K562 (cell line): ENCODE measurements around the gene TBC1D5. TPM values are rescaled to one million over a fixed set of nuclear protein-coding genes. Genes with fewer than 3 reads are reported as not detected.

Source experiments
- ATAC-seq: fragments of 200-7000 bp; cut with Tn5 transposase; 3 replicates; pipeline ENCODE4 v1.9.1; 2020; ENCODE audit warnings: moderate library complexity
- BruUV-seq: library from RNA; stranded (reverse); fragments of 400-500 nt; replicated peaks from 2 replicates; lab custom pipeline; 2021; lab: Mats Ljungman, UMichigan
- CTCF ChIA-PET: fragments of 300-600 bp; formaldehyde crosslinking; extraction: SDS; loops from one replicate; lab custom pipeline; 2021; ENCODE audit warnings: low intra/inter-chr PET ratio; lab: Yijun Ruan, JAX
- POLR2A ChIA-PET: fragments of 300-600, 350-650 bp; sonication (Branson Sonifier 250); formaldehyde crosslinking; extraction: SDS; loops from one replicate; lab custom pipeline; 2021; ENCODE audit warnings: antibody characterized with exemption, inconsistent platforms; lab: Yijun Ruan, JAX
- DNase-seq, 4 experiments: peaks; one replicate each; pipeline versions ENCODE4 v3.0.0 to v3.0.0-alpha.2; 2011 to 2018; ENCODE audit warnings: low spot score in 3 of 4, mixed read lengths in 3 of 4; ENCODE audit errors: extremely low read depth in 1 of 4
- FAIRE-seq: peaks from 2 replicates; lab custom pipeline; 2011; peaks lifted over from hg19 to GRCh38; lab: Jason Lieb, UNC
- H2AFZ ChIP-seq: 2 replicates; pipeline ENCODE4 v1.6.0; 2011; ENCODE audit warnings: low read depth, low read length, control low read depth, inconsistent platforms
- H3K27ac ChIP-seq: fragments of 200-600 bp; 3 replicates; pipeline ENCODE4 v1.8.0; 2011; ENCODE audit warnings: low read depth, mild to moderate bottlenecking, control low read depth, inconsistent platforms, low read length, moderate library complexity, mixed read lengths; ENCODE audit errors: extremely low read depth
- H3K27me3 ChIP-seq, 2 experiments: fragments of 300-600 bp in 1 of 2; 2 replicates in 1 of 2; 3 replicates in 1 of 2; pipeline versions ENCODE4 v1.6.0 to v1.8.0; 2011; ENCODE audit warnings: inconsistent platforms in 2 of 2, low read length in 2 of 2, mild to moderate bottlenecking in 1 of 2, mixed read lengths in 1 of 2, moderate library complexity in 1 of 2; ENCODE audit not compliant: control insufficient read depth in 2 of 2, insufficient read depth in 2 of 2
- H3K36me3 ChIP-seq: fragments of 300-600 bp; 3 replicates; pipeline ENCODE4 v1.8.0; 2011; ENCODE audit warnings: mild to moderate bottlenecking, low read length, inconsistent platforms; ENCODE audit not compliant: control insufficient read depth, insufficient read depth
- H3K4me1 ChIP-seq, 2 experiments: fragments of 200-600 bp in 1 of 2; replicated peaks in 1 of 2; 2 replicates in 1 of 2; 3 replicates in 1 of 2; pipeline versions ENCODE4 v1.5.1 to v1.8.0; 2011; ENCODE audit warnings: inconsistent platforms in 2 of 2, low read length in 2 of 2, mild to moderate bottlenecking in 1 of 2, mixed read lengths in 1 of 2, moderate library complexity in 1 of 2; ENCODE audit not compliant: control insufficient read depth in 2 of 2, insufficient read depth in 2 of 2
- H3K4me2 ChIP-seq: 2 replicates; pipeline ENCODE4 v1.6.1; 2011; ENCODE audit warnings: low read length, control low read depth, inconsistent platforms, mixed read lengths; ENCODE audit not compliant: insufficient read depth
- H3K4me3 ChIP-seq: fragments of 200-600 bp; sonication (generic), shearing (Covaris generic); 2 replicates; pipeline ENCODE4 v1.5.1; 2016; ENCODE audit warnings: control low read depth, inconsistent platforms
- H3K79me2 ChIP-seq: fragments of 200-600 bp; 3 replicates; pipeline ENCODE4 v1.8.0; 2011; ENCODE audit warnings: low read length, inconsistent platforms; ENCODE audit not compliant: control insufficient read depth, insufficient read depth
- H3K9ac ChIP-seq, 2 experiments: 2 replicates each; pipeline versions ENCODE4 v1.6.0 to v1.6.1; 2011; ENCODE audit warnings: low read depth in 2 of 2, low read length in 2 of 2, control low read depth in 1 of 2, inconsistent platforms in 1 of 2, mild to moderate bottlenecking in 1 of 2, mixed read lengths in 1 of 2; ENCODE audit not compliant: insufficient read depth in 1 of 2
- H3K9me1 ChIP-seq: one replicate; pipeline ENCODE4 v1.6.0; 2011; ENCODE audit warnings: inconsistent platforms, mild to moderate bottlenecking, low read length, moderate library complexity; ENCODE audit not compliant: control insufficient read depth, insufficient read depth
- H3K9me3 ChIP-seq: replicated peaks from 2 replicates; pipeline ENCODE4 v1.5.1; 2011; ENCODE audit warnings: low read depth, low read length, inconsistent platforms; ENCODE audit not compliant: control insufficient read depth, insufficient read depth
- H4K20me1 ChIP-seq: replicated peaks from 2 replicates; pipeline ENCODE4 v1.6.1; 2011; ENCODE audit warnings: low read length, inconsistent platforms, mixed read lengths; ENCODE audit not compliant: control insufficient read depth, insufficient read depth
- E2F5 ChIP-seq: sonication (generic); formaldehyde crosslinking; IDR thresholded peaks from 2 replicates; pipeline ENCODE4 v1.8.0; 2022; ENCODE audit warnings: mild to moderate bottlenecking, missing genetic modification reagents
- GATA2 ChIP-seq: sonication (generic); formaldehyde crosslinking; IDR thresholded peaks from 2 replicates; pipeline ENCODE4 v1.4.0; 2020; ENCODE audit warnings: mild to moderate bottlenecking, missing genetic modification reagents
- KDM1A ChIP-seq, 2 experiments: fragments of 450-650 bp; IDR thresholded peaks; 2 replicates each; pipeline ENCODE4 v1.6.1; 2016; ENCODE audit warnings: mild to moderate bottlenecking in 2 of 2
- MEIS2 ChIP-seq: fragments of 450-650 bp; IDR thresholded peaks from 2 replicates; pipeline ENCODE4 v1.6.1; 2014; ENCODE audit warnings: mild to moderate bottlenecking; ENCODE audit not compliant: partially characterized antibody
- PURB ChIP-seq: sonication (generic); formaldehyde crosslinking; IDR thresholded peaks from 2 replicates; pipeline ENCODE4 v1.9.0; 2021; ENCODE audit warnings: low read depth, mild to moderate bottlenecking, missing genetic modification reagents
- RBM14 ChIP-seq: fragments of 200-400 bp; formaldehyde crosslinking; IDR thresholded peaks from 2 replicates; pipeline ENCODE4 v1.6.1; 2018; ENCODE audit warnings: low read depth, mild to moderate bottlenecking, low read length, moderate library complexity, borderline replicate concordance; ENCODE audit not compliant: insufficient read depth
- TEAD1 ChIP-seq, 2 experiments: fragments of 450-650 bp in 1 of 2; sonication (generic) in 1 of 2; formaldehyde crosslinking; IDR thresholded peaks; 2 replicates each; pipeline versions ENCODE4 v1.4.0 to v1.8.0; 2020 to 2022; ENCODE audit warnings: mild to moderate bottlenecking in 2 of 2, missing genetic modification reagents in 1 of 2
- ZBTB8A ChIP-seq: fragments of 450-650 bp; IDR thresholded peaks from 2 replicates; pipeline ENCODE4 v1.6.1; 2018; ENCODE audit warnings: mild to moderate bottlenecking, moderate library complexity; ENCODE audit not compliant: partially characterized antibody
- ZC3H11A ChIP-seq: IDR thresholded peaks from 2 replicates; pipeline ENCODE4 v1.6.1; 2012; ENCODE audit warnings: low read depth, low read length, improper control_type of control experiment
- ZNF146 ChIP-seq: IDR thresholded peaks from one replicate; pipeline ENCODE4 v1.6.1; 2018; ENCODE audit warnings: missing compliant biosample characterization; ENCODE audit not compliant: unreplicated experiment
- ZNF280B ChIP-seq: fragments of 250-450 bp; sonication (Bioruptor Pico); IDR thresholded peaks from 2 replicates; pipeline ENCODE4 v1.5.1; 2021; ENCODE audit warnings: mild to moderate bottlenecking
- ZNF3 ChIP-seq: fragments of 250-450 bp; sonication (Bioruptor Pico); IDR thresholded peaks from 2 replicates; pipeline ENCODE4 v1.5.0; 2021; ENCODE audit warnings: mild to moderate bottlenecking, moderate library complexity
- ZNF785 ChIP-seq: fragments of 250-450 bp; sonication (Bioruptor Pico); IDR thresholded peaks from 2 replicates; pipeline ENCODE4 v1.4.0; 2020; ENCODE audit warnings: mild to moderate bottlenecking
- WGBS: fragments of 100-300 bp; shearing (Covaris generic); methylation state at CpG from one replicate; pipeline ENCODE4 v1.1.6; 2016; ENCODE audit warnings: low coverage, mixed read lengths; ENCODE audit not compliant: insufficient coverage; ENCODE audit errors: missing lambda C conversion rate; 5-methylcytosine and 5-hydroxymethylcytosine counted together
- in situ Hi-C: fragments of 300-500 bp; cut with MboI; formaldehyde crosslinking; loops from 4 replicates; pipeline ENCODE4 v1.15.0; 2018; ENCODE audit warnings: inconsistent platforms, mixed read lengths
- intact Hi-C: fragments of 100-400 bp; cut with micrococcal nuclease; formaldehyde crosslinking; loops from 2 replicates; pipeline ENCODE4 v1.14.2; 2022
- polyA plus RNA-seq, 8 experiments: library from polyadenylated mRNA; depleted of rRNA in 4 of 8; stranded (reverse) in 5 of 8; unstranded in 3 of 8; fragments of >200 nt; fragmentation: Nextera tagmentation in 2 of 8; fragmentation: Illumina TruSeq in 1 of 8; extraction: Ambion mirVana in 2 of 8; extraction: Trizol in 1 of 8; gene quantifications; 2 replicates each; pipeline versions ENCODE4 v1.2.1 to v1.2.3, GENCODE V29; 2011 to 2014; ENCODE audit warnings: inconsistent platforms in 1 of 8, missing spikeins in 1 of 8
- total RNA-seq, 7 experiments: library from RNA; depleted of rRNA in 6 of 7; stranded (reverse); fragments of >200 nt in 6 of 7; fragmentation: Illumina TruSeq in 2 of 7; extraction: Trizol in 2 of 7; gene quantifications; 2 replicates each; pipeline versions ENCODE4 v1.2.1 to v1.2.3, GENCODE V29; 2011 to 2021; ENCODE audit warnings: low replicate concordance in 1 of 7
- TF ChIP-seq, protein P1 (sequence below), 2 experiments: fragments of 200-800 bp in 1 of 2; sonication (Bioruptor generic) in 1 of 2; sonication (generic) in 1 of 2; formaldehyde crosslinking in 1 of 2; IDR thresholded peaks in 1 of 2; conservative IDR thresholded peaks in 1 of 2; 2 replicates each; pipeline versions ENCODE4 v1.5.0 to v1.6.1; 2016 to 2020; ENCODE audit warnings: missing compliant biosample characterization in 1 of 2, missing genetic modification characterization in 1 of 2, missing genetic modification reagents in 1 of 2
- TF ChIP-seq, protein P2 (sequence below), 2 experiments: fragments of 450-650 bp in 1 of 2; IDR thresholded peaks; 2 replicates each; pipeline ENCODE4 v1.6.1; 2011 to 2017; ENCODE audit warnings: low read depth in 2 of 2, antibody characterized with exemption in 1 of 2, borderline replicate concordance in 1 of 2, low read length in 1 of 2, mild to moderate bottlenecking in 1 of 2, mixed read lengths in 1 of 2; ENCODE audit not compliant: control insufficient read depth in 1 of 2

TBC1D5 gene
- total and polyA plus RNA-seq, 9 of the 15 experiments (the other 6 are each of a cell fraction or from before 2014, with no cell fraction given), result 2.9 to 38.1 (median 25.6) TPM

- ChIA-PET CTCF (no interaction called here), POLR2A (interaction anchor here (0.8 kb wide), 1 partner anchor 9 kb away, joined by 3 read pairs; no protein-coding TSS in a partner anchor)
- TF ChIP-seq, protein P1, sequence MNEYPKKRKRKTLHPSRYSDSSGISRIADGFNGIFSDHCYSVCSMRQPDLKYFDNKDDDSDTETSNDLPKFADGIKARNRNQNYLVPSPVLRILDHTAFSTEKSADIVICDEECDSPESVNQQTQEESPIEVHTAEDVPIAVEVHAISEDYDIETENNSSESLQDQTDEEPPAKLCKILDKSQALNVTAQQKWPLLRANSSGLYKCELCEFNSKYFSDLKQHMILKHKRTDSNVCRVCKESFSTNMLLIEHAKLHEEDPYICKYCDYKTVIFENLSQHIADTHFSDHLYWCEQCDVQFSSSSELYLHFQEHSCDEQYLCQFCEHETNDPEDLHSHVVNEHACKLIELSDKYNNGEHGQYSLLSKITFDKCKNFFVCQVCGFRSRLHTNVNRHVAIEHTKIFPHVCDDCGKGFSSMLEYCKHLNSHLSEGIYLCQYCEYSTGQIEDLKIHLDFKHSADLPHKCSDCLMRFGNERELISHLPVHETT (CRISPR knock-in tag; conservative IDR thresholded peaks at IDR 0.05 in 1 of 2, IDR thresholded peaks at IDR 0.05 in 1 of 2), result no peak
- TF ChIP-seq ZNF280B (CRISPR knock-in tag) (no peak), ZBTB8A (no peak), ZNF146 (no peak), PURB (CRISPR knock-in tag) (no peak), TEAD1 (CRISPR knock-in tag; IDR thresholded peaks at IDR 0.05) (no peak), GATA2 (CRISPR knock-in tag) (no peak), KDM1A (IDR thresholded peaks at IDR 0.05) (no peak), ZC3H11A (no peak), E2F5 (CRISPR knock-in tag) (no peak), RBM14 (no peak), ZNF785 (CRISPR knock-in tag) (no peak), MEIS2 (no peak), ZNF3 (no peak)
- TF ChIP-seq, protein P2, sequence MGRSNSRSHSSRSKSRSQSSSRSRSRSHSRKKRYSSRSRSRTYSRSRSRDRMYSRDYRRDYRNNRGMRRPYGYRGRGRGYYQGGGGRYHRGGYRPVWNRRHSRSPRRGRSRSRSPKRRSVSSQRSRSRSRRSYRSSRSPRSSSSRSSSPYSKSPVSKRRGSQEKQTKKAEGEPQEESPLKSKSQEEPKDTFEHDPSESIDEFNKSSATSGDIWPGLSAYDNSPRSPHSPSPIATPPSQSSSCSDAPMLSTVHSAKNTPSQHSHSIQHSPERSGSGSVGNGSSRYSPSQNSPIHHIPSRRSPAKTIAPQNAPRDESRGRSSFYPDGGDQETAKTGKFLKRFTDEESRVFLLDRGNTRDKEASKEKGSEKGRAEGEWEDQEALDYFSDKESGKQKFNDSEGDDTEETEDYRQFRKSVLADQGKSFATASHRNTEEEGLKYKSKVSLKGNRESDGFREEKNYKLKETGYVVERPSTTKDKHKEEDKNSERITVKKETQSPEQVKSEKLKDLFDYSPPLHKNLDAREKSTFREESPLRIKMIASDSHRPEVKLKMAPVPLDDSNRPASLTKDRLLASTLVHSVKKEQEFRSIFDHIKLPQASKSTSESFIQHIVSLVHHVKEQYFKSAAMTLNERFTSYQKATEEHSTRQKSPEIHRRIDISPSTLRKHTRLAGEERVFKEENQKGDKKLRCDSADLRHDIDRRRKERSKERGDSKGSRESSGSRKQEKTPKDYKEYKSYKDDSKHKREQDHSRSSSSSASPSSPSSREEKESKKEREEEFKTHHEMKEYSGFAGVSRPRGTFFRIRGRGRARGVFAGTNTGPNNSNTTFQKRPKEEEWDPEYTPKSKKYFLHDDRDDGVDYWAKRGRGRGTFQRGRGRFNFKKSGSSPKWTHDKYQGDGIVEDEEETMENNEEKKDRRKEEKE (IDR thresholded peaks at IDR 0.05; ENCODE audit: borderline replicate concordance in 1 of 2, control insufficient read depth in 1 of 2, low read depth in 2 of 2, low read length in 1 of 2), result no peak
- no peak for DNase-seq
- no peak overlapping the region for H3K4me2 ChIP-seq
- no peaks in the 10 kb centered on the region for H3K79me2 ChIP-seq
- in situ Hi-C loops (no loop called here), intact Hi-C loops (no loop called here)
- no peak overlapping the region for H3K9ac ChIP-seq
- H3K9me3 ChIP-seq, result no peaks in the 10 kb centered on the region
- no peaks in the 10 kb centered on the region for H4K20me1 ChIP-seq
- no peak overlapping the region for H3K4me3 ChIP-seq
- H3K27ac ChIP-seq, result no peak overlapping the region
- no peaks in the 10 kb centered on the region for H3K27me3 ChIP-seq
- H2AFZ ChIP-seq, result no peak overlapping the region
- BruUV-seq, result no TSS peak
- no peaks in the 10 kb centered on the region for H3K9me1 ChIP-seq
- no peak for FAIRE-seq
- WGBS, result 60% methylated on average over 4 of the region's 4 CpGs
- no peaks in the 10 kb centered on the region for H3K4me1 ChIP-seq
- no peak for ATAC-seq
- H3K36me3 ChIP-seq, result no peaks in the 10 kb centered on the region
These were observed 250.8 kb downstream of the TBC1D5 start for GRCh38 chr3:17491601-17492000.
